Parathyroid adenoma (tissue), 2 donors: ENCODE data around the gene GJC1.

Experiments used
- H2AFZ ChIP-seq: fragments of 300-600 bp; sonication (generic); one replicate; pipeline ENCODE4 v1.7.0; 2017; ENCODE audit warnings: antibody characterized with exemption, mild to moderate bottlenecking
- H3K27ac ChIP-seq: fragments of 300-600 bp; sonication (generic); one replicate; pipeline ENCODE4 v1.7.0; 2017
- H3K27me3 ChIP-seq: fragments of 300-600 bp; sonication (generic); one replicate; pipeline ENCODE4 v1.7.0; 2017; ENCODE audit warnings: low read length; ENCODE audit not compliant: control insufficient read depth, insufficient read depth
- H3K36me3 ChIP-seq: fragments of 300-600 bp; sonication (generic); one replicate; pipeline ENCODE4 v1.7.0; 2017; ENCODE audit warnings: low read length; ENCODE audit not compliant: control insufficient read depth, insufficient read depth
- H3K4me1 ChIP-seq: fragments of 300-600 bp; sonication (generic); one replicate; pipeline ENCODE4 v1.7.0; 2017; ENCODE audit warnings: control low read depth
- H3K4me2 ChIP-seq: fragments of 300-600 bp; sonication (generic); one replicate; pipeline ENCODE4 v1.7.0; 2017; ENCODE audit warnings: low read length
- H3K4me3 ChIP-seq: fragments of 300-600 bp; sonication (generic); one replicate; pipeline ENCODE4 v1.7.0; 2017; ENCODE audit warnings: low read depth, low read length
- H3K79me2 ChIP-seq: fragments of 300-600 bp; sonication (generic); one replicate; pipeline ENCODE4 v1.7.0; 2017; ENCODE audit warnings: control low read depth
- H3K9ac ChIP-seq: fragments of 300-600 bp; sonication (generic); one replicate; pipeline ENCODE4 v1.7.0; 2017; ENCODE audit warnings: mild to moderate bottlenecking
- H3K9me3 ChIP-seq: fragments of 300-600 bp; sonication (generic); one replicate; pipeline ENCODE4 v1.7.0; 2017; ENCODE audit warnings: low read length; ENCODE audit not compliant: control insufficient read depth
- CTCF ChIP-seq: fragments of 300-600 bp; sonication (generic); IDR thresholded peaks from one replicate; pipeline ENCODE4 v1.7.0; 2017; ENCODE audit warnings: antibody characterized with exemption, mild to moderate bottlenecking
- donor health status: primary hyperparathyroidism.

GJC1 gene

GRCh38 chr17:44801880-44802279 lies 28.2 kb downstream of the GJC1 start:
- Histone ChIP-seq H3K9ac (no peak overlapping the region), H3K36me3 (no peaks in the 10 kb centered on the region), H3K27me3 (no peaks in the 10 kb centered on the region), H3K79me2 (no peaks in the 10 kb centered on the region), H2AFZ (no peak overlapping the region), H3K4me1 (no peaks in the 10 kb centered on the region), H3K9me3 (no peaks in the 10 kb centered on the region), H3K27ac (no peak overlapping the region), H3K4me2 (no peak overlapping the region), H3K4me3 (no peak overlapping the region)
- no peak for TF ChIP-seq CTCF

- H3K9ac ChIP-seq = no peak overlapping the region
- H3K27me3 ChIP-seq = no peaks in the 10 kb centered on the region
- H3K4me3 ChIP-seq = no peak overlapping the region
- no peaks in the 10 kb centered on the region for H3K4me1 ChIP-seq
- no peaks in the 10 kb centered on the region for H3K36me3 ChIP-seq
- no peak for TF ChIP-seq CTCF
- no peak overlapping the region for H3K27ac ChIP-seq
- H3K9me3 ChIP-seq = no peaks in the 10 kb centered on the region
- no peak overlapping the region for H2AFZ ChIP-seq
- H3K79me2 ChIP-seq = no peaks in the 10 kb centered on the region
- no peak overlapping the region for H3K4me2 ChIP-seq
These were observed 31.7 kb downstream of the GJC1 start for GRCh38 chr17:44798356-44798755.

- Histone ChIP-seq H2AFZ (no peak overlapping the region), H3K4me2 (no peak overlapping the region), H3K36me3 (no peaks in the 10 kb centered on the region), H3K4me1 (no peaks in the 10 kb centered on the region), H3K79me2 (no peaks in the 10 kb centered on the region), H3K27me3 (no peaks in the 10 kb centered on the region), H3K4me3 (no peak overlapping the region), H3K9ac (no peak overlapping the region), H3K27ac (no peak overlapping the region), H3K9me3 (no peaks in the 10 kb centered on the region)
- no peak for TF ChIP-seq CTCF
These were observed 32.3 kb downstream of the GJC1 start for GRCh38 chr17:44797802-44798201.

GRCh38 chr17:44796731-44797130 lies 33.4 kb downstream of the GJC1 start:
- Histone ChIP-seq H3K4me3 (no peak overlapping the region), H3K27ac (no peak overlapping the region), H3K27me3 (no peaks in the 10 kb centered on the region), H3K9me3 (no peaks in the 10 kb centered on the region), H2AFZ (no peak overlapping the region), H3K4me2 (no peak overlapping the region), H3K36me3 (no peaks in the 10 kb centered on the region), H3K4me1 (no peaks in the 10 kb centered on the region), H3K79me2 (no peaks in the 10 kb centered on the region), H3K9ac (no peak overlapping the region)
- TF ChIP-seq CTCF = no peak

GRCh38 chr17:44795928-44796327 lies 34.2 kb downstream of the GJC1 start:
- H3K9me3 ChIP-seq = no peaks in the 10 kb centered on the region
- TF ChIP-seq CTCF = no peak
- H3K36me3 ChIP-seq = no peaks in the 10 kb centered on the region
- H3K27me3 ChIP-seq = no peaks in the 10 kb centered on the region
- H3K4me1 ChIP-seq = no peaks in the 10 kb centered on the region
- H2AFZ ChIP-seq = no peak overlapping the region
- no peak overlapping the region for H3K4me2 ChIP-seq
- no peaks in the 10 kb centered on the region for H3K79me2 ChIP-seq
- no peak overlapping the region for H3K4me3 ChIP-seq
- H3K27ac ChIP-seq = no peak overlapping the region
- H3K9ac ChIP-seq = no peak overlapping the region
